Renal cortex interstitium (tissue), 11 donors: ENCODE data around the gene ERC2. TPM values are rescaled to one million over a fixed set of nuclear protein-coding genes. Genes with fewer than 3 reads are reported as not detected.
A peak's percentile ranks its signal among the peaks of the same experiment; 100 is the strongest.

ENCODE experiments used
- DNase-seq, 11 donors: peaks; one replicate each; pipeline ENCODE4 v3.0.0-alpha.2; 2013; ENCODE audit warnings: low read depth in 9 of 11, low spot score in 4 of 11; ENCODE audit errors: extremely low read depth in 1 of 11
- polyA plus RNA-seq, 3 donors: library from polyadenylated mRNA; unstranded; fragments of 120-200 nt; gene quantifications; one replicate each; pipeline ENCODE4 v1.2.1, GENCODE V29; 2013; ENCODE audit not compliant: insufficient read length in 3 of 3

Gene ERC2
- polyA plus RNA-seq, 3 donors, result 2.4 to 4.2 (median 3.3) TPM

DNA sequence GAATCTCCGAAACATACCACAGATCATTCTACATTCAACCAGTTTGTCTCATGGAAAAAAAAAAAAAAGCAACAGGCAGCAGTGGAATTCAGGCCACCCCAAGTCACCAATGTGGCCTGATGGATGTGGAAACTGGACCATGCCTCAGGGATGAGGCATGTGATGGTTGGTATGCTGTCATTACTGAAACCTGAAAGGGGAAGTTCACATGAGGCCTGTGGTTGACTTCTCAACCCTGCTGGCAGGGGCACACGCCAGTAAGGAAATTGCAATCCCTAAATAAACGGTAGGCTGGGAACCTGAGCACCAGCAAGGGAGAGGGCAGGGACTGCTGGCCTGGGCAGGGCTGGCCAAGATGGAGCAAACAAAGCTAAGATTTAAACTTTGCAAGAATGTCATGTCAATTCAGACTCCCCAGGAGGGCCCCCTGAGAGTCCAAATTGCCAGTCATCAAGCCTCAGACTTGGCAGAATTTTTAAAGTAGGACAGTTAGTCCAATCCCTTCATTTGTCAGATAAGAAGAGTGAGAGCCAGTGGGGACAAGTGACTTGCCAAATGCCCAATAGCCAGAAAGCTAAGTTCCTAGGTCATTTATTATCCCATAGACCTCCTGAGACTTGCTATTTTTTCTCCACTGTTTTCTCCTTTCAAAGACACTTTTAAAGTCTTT lies 310.4 kb downstream of the ERC2 start:
- DNase-seq, result no peak

DNA sequence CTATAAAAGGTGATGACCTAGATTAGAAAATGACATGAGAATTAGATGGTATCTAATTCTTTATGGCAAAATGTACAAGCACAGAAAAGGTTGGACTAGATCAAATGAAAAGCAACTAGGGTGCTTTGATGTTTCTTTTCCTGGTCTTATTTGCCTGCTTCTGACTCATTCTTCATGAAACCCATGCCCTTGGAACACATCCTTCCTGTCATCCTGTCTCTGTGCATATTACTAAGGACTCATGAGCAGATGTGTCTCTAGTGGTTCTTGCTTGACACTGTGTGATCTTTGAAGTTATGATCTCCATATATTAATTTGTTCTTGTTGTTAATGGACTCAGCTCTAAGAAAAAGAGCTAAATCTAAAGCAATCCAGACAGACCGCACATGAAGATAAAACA lies 314.0 kb downstream of the ERC2 start:
- peak in 1 of 11 donors; percentile 7 for DNase-seq

DNA sequence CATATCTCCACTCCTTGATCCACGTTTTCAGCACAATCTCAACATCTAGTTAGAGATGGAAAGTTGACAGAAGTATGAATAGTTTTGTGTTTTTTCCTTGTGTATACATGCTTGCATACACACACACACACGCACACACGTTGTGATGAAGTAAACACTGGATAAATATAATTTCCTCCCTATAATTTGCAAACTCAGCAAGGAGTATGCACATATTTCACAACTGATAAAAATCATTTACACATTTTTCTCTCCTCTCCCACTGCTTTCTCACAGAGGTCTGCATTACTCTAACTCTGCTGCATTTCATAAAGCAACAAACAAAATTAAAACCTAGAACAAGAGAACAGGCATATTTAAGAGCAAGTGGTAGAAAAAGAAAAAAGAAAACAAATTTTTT lies 320.9 kb downstream of the ERC2 start:
- no peak for DNase-seq

DNA sequence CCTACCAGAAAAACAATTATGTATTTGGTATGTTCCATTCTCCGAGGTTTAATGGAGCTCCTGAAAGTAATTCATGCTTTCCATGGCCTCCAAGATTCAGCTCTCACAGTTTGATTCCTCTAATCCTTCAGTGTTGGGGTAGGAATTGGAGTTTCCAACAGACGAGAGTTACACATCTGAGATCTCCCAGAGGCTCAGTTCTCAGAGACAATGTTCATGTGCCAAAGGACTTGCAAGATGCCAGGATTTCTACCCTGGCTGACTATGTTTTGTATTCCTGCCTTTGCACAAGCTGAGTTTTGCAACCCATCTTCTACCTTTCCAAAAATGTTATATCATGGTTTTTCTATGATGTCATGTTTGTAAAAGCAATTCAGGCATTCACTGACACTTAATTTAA lies 322.9 kb downstream of the ERC2 start:
- no peak for DNase-seq

DNA sequence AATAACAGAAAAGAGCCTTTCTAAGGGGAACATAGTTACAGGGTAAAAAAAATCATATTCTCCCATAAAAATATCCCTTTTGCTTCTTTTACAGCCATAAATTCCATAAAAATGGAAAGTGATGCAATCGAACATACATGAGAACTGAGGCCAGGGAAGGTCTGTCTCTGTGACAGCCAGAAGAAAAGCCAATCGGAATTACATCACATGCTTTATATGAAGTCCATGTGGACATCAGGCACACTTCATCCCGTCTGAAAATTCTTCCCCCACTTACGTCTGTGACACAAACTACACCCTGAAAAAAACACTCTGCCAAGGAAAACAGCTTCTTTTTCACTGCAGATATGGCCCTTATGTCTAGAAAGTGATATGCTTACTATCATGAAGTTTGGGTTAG lies 323.5 kb downstream of the ERC2 start:
- peak in 1 of 11 donors; percentile 6 for DNase-seq

DNA sequence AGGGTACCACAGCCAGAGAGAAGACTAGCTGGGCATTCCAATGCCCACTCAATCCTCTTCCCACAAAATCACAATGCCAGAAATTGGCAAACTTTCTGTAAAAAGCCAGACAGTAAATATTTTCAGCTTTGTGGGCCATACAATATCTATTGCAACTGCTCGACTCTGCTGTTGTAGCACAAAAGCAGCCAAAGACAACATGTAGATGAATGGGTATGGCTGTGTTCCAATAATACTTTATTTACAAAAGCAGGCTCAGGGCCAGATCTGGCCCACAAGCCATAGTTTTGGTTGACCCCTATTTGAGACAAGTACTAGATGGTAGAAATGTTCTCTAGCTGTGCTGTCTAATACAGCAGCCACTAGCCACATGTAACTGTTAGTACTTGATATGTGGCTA lies 330.9 kb downstream of the ERC2 start:
- no peak for DNase-seq

DNA sequence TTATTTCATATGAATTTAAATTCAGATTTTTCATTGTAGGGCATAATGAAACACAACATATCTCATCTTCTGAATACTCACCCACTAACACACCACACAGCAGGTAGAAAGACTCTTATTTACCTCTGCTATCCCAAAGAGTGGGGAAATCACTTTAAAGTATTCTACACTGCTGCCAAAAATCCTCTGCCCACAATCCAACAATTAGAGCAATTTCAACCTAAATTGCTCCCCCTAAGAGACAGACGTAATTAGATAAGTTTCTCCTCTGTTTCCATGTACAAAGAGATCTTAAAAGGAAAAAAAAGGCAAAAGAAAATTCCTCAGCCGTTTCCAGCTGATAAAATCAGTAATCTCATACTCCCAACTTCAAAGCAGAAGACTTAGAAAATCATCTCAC lies 331.8 kb downstream of the ERC2 start:
- no peak for DNase-seq

DNA sequence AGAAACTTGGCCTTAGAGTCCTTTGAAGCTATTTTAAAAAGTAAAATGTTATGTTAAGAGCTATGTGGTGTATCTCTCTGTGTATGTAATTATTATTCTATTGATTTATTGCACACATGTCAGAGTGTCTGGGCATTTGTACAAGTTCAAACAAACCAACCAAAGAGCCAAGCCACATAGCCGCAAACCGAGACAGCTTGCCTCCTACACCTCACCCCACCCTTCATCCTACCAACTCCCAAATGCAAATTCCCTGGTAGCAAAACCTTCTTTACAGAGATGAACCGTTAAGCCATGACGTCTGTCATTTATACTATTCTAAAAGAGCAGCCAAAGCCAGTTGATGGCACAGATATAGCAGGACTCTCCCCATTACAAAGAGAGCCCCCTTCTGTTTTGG lies 332.3 kb downstream of the ERC2 start:
- no peak for DNase-seq

DNA sequence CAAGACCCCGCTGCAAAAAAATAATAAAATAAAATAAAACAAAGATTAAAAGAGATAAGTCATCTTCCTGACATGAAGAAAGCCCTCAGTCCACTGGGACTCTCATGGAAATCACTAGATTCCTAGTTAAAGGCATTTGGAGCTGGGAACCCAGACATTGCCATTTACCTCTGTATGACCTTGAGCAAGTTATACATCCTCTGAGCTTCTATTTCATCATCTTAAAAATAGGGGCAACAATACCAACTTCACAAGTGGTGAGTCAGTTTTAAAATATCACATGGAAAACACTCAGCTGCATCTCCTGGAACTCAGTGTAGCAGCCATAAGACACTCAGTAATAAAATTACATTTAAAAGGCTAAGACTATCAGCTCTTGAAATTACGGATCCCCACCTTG lies 334.8 kb downstream of the ERC2 start:
- no peak for DNase-seq

DNA sequence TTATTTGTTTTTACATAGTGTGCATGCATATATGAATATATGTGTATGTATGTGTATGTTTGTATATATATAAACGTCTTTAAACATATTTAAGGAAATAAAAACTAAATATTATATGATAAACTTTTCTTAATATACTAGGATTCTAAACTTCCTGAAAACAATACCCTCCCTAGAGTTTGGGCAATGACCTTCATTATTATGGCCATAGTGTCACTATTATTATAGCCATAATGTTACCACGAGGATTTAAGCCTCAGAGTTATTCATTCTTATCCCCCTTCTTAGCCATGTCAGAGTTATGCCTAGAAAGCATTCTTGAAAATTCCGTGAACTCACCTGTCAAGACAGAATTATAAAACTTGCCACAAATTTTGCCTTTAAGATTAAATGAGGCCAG lies 335.5 kb downstream of the ERC2 start:
- no peak for DNase-seq

DNA sequence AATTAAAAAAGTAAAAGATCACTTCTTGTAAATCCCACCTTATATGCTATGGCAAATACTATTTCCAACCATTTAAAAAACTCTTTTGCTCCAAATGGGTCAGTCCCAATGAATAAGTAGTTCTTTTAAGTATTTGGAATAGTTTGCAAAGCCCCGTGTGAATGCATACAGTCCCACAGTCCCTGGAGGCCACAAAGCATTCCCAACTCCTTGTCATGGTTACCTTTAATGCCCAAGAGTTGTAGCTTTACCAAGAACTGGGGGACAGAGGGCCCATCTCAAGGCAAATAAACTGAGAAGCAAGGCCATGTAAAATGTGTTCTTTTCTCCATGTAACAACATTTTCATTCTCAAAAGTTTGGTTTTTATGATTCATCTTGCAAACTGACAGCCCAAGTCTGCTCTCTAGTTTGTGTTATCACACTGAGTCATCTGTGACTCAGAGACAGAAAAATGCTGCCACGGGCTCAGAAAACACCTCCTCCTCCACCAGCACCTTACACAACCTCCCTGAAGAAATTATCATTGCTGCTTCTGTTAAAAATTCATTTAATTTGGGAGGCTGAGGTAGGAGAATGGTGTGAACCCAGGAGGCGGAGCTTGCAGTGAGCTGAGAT lies 336.2 kb downstream of the ERC2 start:
- no peak for DNase-seq

DNA sequence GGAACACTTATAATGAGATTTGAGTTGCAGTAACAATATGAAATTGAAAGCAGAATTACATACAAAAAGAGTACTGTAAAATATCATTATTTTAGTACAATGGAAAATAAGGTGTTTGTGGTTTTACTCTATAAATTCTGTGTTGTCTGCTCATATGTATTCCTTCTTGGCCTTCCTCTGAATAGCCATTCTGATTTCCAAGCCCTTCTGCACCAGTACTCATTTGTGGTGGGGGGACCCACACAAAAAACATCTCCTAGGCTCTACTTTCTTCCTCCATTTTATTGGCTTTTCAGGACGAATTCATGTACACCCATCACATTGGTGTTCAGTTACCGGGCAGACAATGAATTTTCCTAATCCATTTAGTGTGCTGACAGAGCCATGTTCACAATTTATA lies 338.2 kb downstream of the ERC2 start:
- DNase-seq, result no peak

DNA sequence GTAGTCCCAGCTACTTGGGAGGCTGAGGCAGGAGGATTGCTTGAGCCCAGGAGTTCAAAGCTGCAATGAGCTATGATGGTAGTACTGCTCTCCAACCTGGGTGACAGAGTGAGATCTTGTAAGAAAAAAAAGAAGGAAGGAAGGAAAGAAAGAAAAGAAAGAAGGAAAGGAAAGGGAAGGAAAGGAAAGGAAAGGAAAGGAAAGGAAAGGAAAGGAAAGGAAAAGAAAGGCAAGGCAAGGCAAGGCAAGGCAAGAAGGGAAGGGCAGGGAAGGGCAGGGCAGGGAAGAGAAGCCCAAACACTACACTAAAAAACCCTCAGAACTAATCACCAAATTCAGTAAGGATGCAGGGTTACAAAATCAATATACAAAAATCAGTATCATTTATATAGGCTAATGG lies 341.6 kb downstream of the ERC2 start:
- DNase-seq, result no peak

DNA sequence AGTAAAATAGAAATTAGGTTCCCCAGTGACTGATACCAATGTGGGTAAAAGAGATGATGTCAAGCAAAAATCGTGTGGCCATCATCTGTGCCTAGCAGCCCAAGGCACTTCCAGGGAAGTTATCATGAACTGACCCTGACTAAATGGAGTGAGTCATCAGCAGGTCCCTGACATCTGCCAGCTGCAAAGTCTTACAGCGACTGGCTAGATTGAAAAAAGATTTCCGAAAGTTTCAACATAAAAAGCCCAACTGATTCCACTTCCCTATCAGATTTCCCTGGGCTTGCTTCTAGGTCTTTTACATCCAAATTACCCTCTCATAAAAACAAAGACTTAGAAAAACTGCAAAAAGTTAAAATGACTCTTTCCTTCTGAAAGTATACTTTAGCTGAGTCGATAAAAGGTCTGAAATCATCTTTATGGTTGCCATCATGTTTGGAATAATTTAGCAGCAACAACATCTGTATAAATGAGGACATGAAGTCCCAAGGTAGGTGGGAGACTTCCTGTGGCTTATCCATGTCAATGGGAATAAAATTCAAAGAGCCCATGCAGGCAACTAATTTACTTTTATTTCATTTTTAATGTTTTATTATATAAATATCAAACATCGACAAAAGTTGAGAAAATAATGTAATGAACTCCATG lies 342.8 kb downstream of the ERC2 start:
- peak in 7 of 11 donors; percentile 12 to 44 (median 33) for DNase-seq

DNA sequence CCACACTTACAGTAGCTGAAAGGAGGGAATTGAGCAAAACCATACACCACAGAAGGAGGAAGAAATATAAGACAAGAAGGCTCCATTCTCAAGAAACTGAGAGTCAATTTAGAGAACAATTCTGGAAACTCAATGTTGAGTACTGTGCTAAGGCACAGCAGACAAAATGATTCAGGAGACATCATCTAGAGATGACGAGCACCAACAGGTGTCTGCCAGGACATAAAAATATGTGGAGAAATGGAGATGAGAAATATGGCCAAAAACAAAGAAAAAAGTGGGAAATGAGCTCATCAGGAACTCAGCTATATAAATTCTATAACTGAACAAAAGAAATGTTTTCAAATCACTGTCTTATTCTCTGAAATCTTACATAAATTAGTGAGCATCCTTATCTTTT lies 343.7 kb downstream of the ERC2 start:
- no peak for DNase-seq

DNA sequence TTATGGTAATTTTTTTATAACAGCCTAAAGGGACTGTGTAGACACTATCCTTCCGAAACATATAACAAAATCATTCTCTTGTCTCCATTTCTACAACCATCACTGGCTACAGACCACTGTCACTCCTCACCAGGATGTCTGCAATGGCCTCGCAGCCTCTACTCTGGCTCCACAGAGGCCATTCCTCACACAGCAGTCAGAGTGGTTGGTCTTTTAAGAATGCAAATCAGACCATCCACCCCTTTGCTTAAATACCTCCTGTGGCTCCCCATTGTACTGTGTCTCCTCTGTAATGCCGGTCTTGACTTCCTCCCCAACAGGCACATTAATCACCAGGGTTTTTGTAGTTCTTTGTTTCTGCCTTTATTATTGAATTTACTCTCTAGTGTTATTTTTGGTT lies 344.8 kb downstream of the ERC2 start:
- no peak for DNase-seq

DNA sequence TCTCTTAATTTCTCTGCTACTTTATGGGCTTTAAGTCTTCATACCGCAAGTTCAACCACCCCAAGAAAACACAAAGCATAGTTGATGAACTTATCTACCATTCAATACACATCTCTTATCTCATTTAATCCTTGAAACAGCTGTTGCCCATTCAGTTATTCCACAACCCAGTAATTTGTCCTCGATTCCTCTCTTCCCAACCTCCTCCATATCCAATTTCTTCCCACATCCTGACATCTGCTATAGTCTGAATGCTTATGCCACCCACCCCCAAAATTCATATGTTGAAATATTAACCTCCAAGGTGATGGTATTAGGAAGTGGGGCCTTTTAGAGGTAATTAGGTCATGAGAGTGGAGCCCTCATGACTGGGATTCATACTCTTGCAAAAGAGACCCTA lies 345.4 kb downstream of the ERC2 start:
- no peak for DNase-seq

DNA sequence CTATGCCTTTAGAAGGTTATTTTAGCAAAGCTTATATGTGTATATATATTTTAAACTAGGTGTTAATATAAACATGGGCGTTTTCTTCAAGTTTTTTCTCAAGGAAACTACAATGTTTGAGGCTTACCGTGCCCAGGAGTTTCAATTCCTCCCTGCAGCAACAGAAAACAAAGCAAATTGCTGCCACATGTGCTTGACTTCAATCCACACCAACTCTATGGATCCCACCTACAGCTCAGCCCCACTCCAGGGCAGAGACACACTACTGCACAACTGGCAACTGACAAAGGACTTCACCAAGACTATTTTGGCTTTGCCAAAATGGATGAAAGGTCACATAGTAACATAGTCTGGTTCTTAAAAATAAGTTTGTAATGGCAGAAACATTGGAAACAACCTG lies 346.6 kb downstream of the ERC2 start:
- DNase-seq, result no peak

DNA sequence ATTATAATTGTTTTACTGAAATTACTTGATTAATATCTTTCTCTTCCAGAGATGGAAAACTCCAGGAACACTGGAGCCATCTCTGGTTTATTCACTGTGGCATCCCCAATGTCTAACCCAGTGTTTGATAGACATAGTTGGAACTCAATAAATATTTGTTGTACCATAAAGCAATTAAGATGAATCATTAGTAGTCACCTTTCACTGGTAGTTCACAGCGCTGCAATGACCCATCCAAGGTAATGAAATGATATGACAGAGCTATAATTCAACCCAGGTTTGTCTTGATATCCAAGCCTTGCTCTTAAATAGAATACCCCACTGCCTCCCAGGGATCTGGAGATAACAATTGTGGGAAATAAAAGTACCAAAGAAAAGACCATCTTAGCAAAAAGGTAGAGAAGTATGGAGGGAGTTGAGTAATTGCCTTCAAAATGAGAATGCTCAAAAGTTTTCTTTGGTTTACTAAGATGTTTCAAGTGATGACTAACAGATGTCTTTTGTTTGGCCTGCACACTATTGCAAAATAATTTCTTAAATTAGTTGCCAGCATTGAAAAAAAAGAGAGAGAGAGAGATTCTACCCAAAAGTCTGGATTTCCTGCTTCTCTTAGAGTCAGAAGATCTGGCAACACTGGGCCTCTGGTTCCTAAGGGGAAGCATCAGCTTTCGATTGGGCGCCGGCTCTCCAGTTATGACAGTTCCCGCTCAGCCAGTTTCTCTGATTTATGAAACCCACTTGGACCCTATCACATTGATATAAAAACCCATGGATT lies 348.5 kb downstream of the ERC2 start:
- DNase-seq, result no peak

DNA sequence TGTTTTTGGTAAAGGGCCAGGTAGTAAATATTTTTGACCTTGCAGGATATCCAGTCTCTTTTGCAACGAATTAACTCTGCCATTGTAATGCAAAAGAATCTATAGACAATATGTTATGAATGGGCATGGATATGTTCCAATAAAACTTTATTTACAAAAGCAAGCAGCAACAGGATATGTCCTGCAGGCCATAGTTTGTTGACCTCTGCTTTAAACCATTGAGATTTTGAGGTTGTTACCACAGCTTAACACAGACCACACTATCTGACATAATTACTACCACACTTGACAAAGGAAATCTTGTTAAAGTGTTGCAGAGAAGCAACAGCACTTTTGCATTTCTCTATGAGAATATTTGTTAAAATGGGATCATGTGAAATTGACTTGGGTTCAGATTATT lies 349.3 kb downstream of the ERC2 start:
- no peak for DNase-seq
